ENCODE measurements around the gene MAPT. TPM values are rescaled to one million over a fixed set of nuclear protein-coding genes. Genes with fewer than 3 reads are reported as not detected.
A peak's percentile ranks its signal among the peaks of the same experiment; 100 is the strongest.

The MAPT gene
- total and polyA plus RNA-seq, 2 of the 13 experiments (the other 11 are each of a cell fraction or from before 2014, with no cell fraction given), result 2.1 to 2.8 TPM

DNA sequence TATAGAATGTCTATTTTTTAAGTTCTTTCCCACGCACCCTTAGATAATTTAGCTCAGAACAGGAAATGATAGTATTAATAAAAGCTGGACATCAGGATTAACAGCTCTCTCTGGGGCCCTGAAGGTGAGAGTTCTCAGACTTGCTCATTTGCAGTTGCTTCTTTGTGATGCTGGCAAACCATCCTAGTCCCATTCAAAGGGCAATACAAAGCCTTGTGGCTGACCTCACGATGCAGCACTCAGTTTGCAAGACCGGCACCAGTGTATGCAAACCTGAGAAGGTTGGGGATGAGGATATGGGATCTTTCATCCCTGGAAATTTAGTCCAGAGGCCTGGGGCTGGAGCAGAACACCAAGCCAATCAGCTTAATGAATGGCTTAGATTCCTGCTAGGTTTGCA lies 134.0 kb downstream of the MAPT start:
- BruUV-seq (replicated peaks), result no TSS peak
- ATAC-seq, result no peak

DNA sequence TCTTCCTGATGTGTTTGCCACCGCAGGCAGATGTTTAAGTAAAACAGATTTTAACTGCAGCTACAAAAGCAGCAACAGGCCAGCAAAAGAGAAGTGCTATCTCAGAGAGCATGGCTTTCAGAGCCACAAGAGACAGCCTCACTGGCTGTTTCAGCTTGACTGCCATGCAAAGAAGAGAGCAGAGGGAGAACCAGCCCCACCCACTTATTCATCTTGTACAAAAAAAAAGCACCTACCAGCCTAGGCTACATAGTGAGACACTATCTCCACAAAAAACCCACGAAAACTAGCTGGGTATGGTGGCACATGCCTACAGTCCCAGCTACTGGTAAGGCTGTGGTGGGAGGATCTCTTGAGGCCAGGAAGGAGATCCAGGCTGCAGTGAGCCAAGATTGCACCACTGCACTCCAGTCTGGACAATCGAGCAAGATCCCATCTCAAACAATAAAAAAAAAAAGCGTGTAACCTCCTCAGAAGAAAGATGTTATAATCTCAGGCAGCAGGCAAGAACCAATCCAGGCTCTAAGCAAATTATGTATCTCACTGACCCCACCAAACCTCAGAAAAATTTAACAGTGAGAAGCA lies 134.7 kb downstream of the MAPT start:
- no peaks in the 10 kb centered on the region for H4K20me1 ChIP-seq (ENCODE audit: insufficient read depth, low read length)
- no peaks in the 10 kb centered on the region for H3K79me2 ChIP-seq (ENCODE audit: insufficient read depth, low read length)
- no peak overlapping the region for H3K4me3 ChIP-seq (replicated peaks in 1 of 3; ENCODE audit: insufficient read depth in 1 of 3, low read depth in 2 of 3, low read length in 3 of 3)
- H3K4me2 ChIP-seq (ENCODE audit: low read depth, low read length), result no peak overlapping the region
- ChIA-PET CTCF (ENCODE audit: low intra/inter-chr PET ratio, low total read pairs) (no interaction called here), POLR2A (no interaction called here)
- H3K36me3 ChIP-seq (replicated peaks in 1 of 2; ENCODE audit: control insufficient read depth in 1 of 2, insufficient read depth in 2 of 2, low read length in 2 of 2), result peaks cover 42 to 69% of the 10 kb centered on the region in 2 experiments
- no peak overlapping the region for H3K9ac ChIP-seq (ENCODE audit: insufficient read depth, low read depth, low read length)
- TF ChIP-seq RBM22 (optimal IDR thresholded peaks at IDR 0.05; ENCODE audit: low read length), result peak; percentile 72
- TF ChIP-seq, protein P1, sequence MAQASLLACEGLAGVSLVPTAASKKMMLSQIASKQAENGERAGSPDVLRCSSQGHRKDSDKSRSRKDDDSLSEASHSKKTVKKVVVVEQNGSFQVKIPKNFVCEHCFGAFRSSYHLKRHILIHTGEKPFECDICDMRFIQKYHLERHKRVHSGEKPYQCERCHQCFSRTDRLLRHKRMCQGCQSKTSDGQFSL (CRISPR knock-in tag; IDR thresholded peaks at IDR 0.05), result no peak
- peak; percentile 63 for TF ChIP-seq ZNF121 (CRISPR knock-in tag; IDR thresholded peaks at IDR 0.05)
- H2AFZ ChIP-seq (ENCODE audit: low read length), result no peak overlapping the region
- WGBS (ENCODE audit: low lambda C conversion rate), result 94% methylated on average over 4 of the region's 4 CpGs
- FAIRE-seq (no peak), ATAC-seq (no peak), DNase-seq (ENCODE audit: low spot score) (no peak)
- H3K9me3 ChIP-seq (ENCODE audit: low read length), result no peaks in the 10 kb centered on the region
- intact Hi-C loops (cut with micrococcal nuclease; ENCODE audit: unreplicated experiment), result no loop called here
- H3K4me1 ChIP-seq (ENCODE audit: insufficient read depth, low read length), result no peaks in the 10 kb centered on the region
- in situ Hi-C loops (cut with HindIII; ENCODE audit: extremely low pct_ligation_motif_present, low pct_unique_long_range_greater_than_20kb), result no loop called here
- H3K27ac ChIP-seq (ENCODE audit: extremely low read length, insufficient read depth, low read length), result no peak overlapping the region
- BruUV-seq (replicated peaks), result no TSS peak
- no peaks in the 10 kb centered on the region for H3K27me3 ChIP-seq (ENCODE audit: control insufficient read depth in 1 of 2, insufficient read depth in 2 of 2, low read length in 2 of 2)

More for the DNA sequence above, 134.0 kb downstream of the MAPT start:
- Histone ChIP-seq H2AFZ (ENCODE audit: low read length) (no peak overlapping the region), H3K9me3 (ENCODE audit: low read length) (no peaks in the 10 kb centered on the region), H3K79me2 (ENCODE audit: insufficient read depth, low read length) (no peaks in the 10 kb centered on the region), H3K36me3 (replicated peaks in 1 of 2; ENCODE audit: control insufficient read depth in 1 of 2, insufficient read depth in 2 of 2, low read length in 2 of 2) (peaks cover 37 to 62% of the 10 kb centered on the region in 2 experiments), H3K27me3 (ENCODE audit: control insufficient read depth in 1 of 2, insufficient read depth in 2 of 2, low read length in 2 of 2) (no peaks in the 10 kb centered on the region), H3K4me1 (ENCODE audit: insufficient read depth, low read length) (no peaks in the 10 kb centered on the region), H4K20me1 (ENCODE audit: insufficient read depth, low read length) (no peaks in the 10 kb centered on the region), H3K27ac (ENCODE audit: extremely low read length, insufficient read depth, low read length) (no peak overlapping the region), H3K4me2 (ENCODE audit: low read depth, low read length) (no peak overlapping the region), H3K9ac (ENCODE audit: insufficient read depth, low read depth, low read length) (no peak overlapping the region), H3K4me3 (replicated peaks in 1 of 3; ENCODE audit: insufficient read depth in 1 of 3, low read depth in 2 of 3, low read length in 3 of 3) (no peak overlapping the region)
- WGBS (ENCODE audit: low lambda C conversion rate), result over 99% methylated on average over 3 of the region's 3 CpGs
- DNase-seq (ENCODE audit: low spot score) (no peak), FAIRE-seq (no peak)
- ChIA-PET CTCF (ENCODE audit: low intra/inter-chr PET ratio, low total read pairs) (no interaction called here), POLR2A (interaction anchor here (1.1 kb wide), 1 partner anchor 24 kb away, joined by 3 read pairs; no protein-coding TSS in a partner anchor)
- in situ Hi-C loops (cut with HindIII; ENCODE audit: extremely low pct_ligation_motif_present, low pct_unique_long_range_greater_than_20kb), result no loop called here
- no peak for TF ChIP-seq ZNF777 (CRISPR knock-in tag; IDR thresholded peaks at IDR 0.05)
- intact Hi-C loops (cut with micrococcal nuclease; ENCODE audit: unreplicated experiment), result no loop called here

Measured in HepG2 (cell line).